IMR-90 (cell line): ENCODE measurements around the gene PAPPA. TPM values are rescaled to one million over a fixed set of nuclear protein-coding genes. Genes with fewer than 3 reads are reported as not detected.

Source experiments
- ATAC-seq: fragments of 200-7000 bp; cut with Tn5 transposase; 2 replicates; pipeline ENCODE4 v1.9.1; 2020; ENCODE audit warnings: low read depth, mild to moderate bottlenecking, moderate library complexity
- BruUV-seq: library from RNA; stranded (reverse); fragments of 400-500 nt; replicated peaks from 2 replicates; lab custom pipeline; 2021; lab: Mats Ljungman, UMichigan
- CTCF ChIA-PET: fragments of 300-600 bp; formaldehyde crosslinking; extraction: SDS; loops from one replicate; lab custom pipeline; 2021; ENCODE audit warnings: antibody characterized with exemption; lab: Yijun Ruan, JAX
- POLR2A ChIA-PET: fragments of 300-600 bp; sonication (Branson Sonifier 250); formaldehyde crosslinking; loops from one replicate; lab custom pipeline; 2022; ENCODE audit warnings: antibody characterized with exemption; ENCODE audit not compliant: unreplicated experiment; lab: Charles Lee
- DNase-seq: peaks from one replicate; pipeline ENCODE4 v3.0.0; 2013
- H2AFZ ChIP-seq: replicated peaks from 2 replicates; pipeline ENCODE3; 2013; ENCODE audit warnings: low read length, mild to moderate bottlenecking; ENCODE audit not compliant: poor library complexity
- H2AK5ac ChIP-seq: 2 replicates; pipeline ENCODE4 v1.6.1; 2013; ENCODE audit warnings: low read depth, low read length, inconsistent platforms
- H2AK9ac ChIP-seq: replicated peaks from 2 replicates; pipeline ENCODE3; 2013; ENCODE audit warnings: mild to moderate bottlenecking, low read depth, low read length, moderate library complexity; ENCODE audit not compliant: poor library complexity
- H2BK120ac ChIP-seq: 2 replicates; pipeline ENCODE4 v1.6.1; 2013; ENCODE audit warnings: low read depth, low read length, inconsistent platforms
- H2BK15ac ChIP-seq: 3 replicates; pipeline ENCODE4 v1.6.1; 2013; ENCODE audit warnings: low read depth, low read length, inconsistent platforms
- H2BK20ac ChIP-seq: 2 replicates; pipeline ENCODE4 v1.6.1; 2013; ENCODE audit warnings: low read depth, mild to moderate bottlenecking, inconsistent platforms, low read length, moderate library complexity
- H2BK5ac ChIP-seq: 2 replicates; pipeline ENCODE4 v1.6.1; 2013; ENCODE audit warnings: mild to moderate bottlenecking, low read depth, low read length, inconsistent platforms; ENCODE audit not compliant: poor library complexity, severe bottlenecking
- H3K14ac ChIP-seq: replicated peaks from 2 replicates; pipeline ENCODE4 v1.6.1; 2013; ENCODE audit warnings: low read depth, low read length, inconsistent platforms
- H3K18ac ChIP-seq: 2 replicates; pipeline ENCODE4 v1.6.1; 2013; ENCODE audit warnings: low read depth, low read length, control low read depth
- H3K23ac ChIP-seq: 2 replicates; pipeline ENCODE4 v1.6.1; 2013; ENCODE audit warnings: low read depth, low read length, inconsistent platforms
- H3K27ac ChIP-seq: 2 replicates; pipeline ENCODE4 v1.5.1; 2013; ENCODE audit warnings: mild to moderate bottlenecking, control low read depth, low read length; ENCODE audit not compliant: insufficient read depth
- H3K27me3 ChIP-seq: 2 replicates; pipeline ENCODE4 v1.6.1; 2013; ENCODE audit warnings: low read length; ENCODE audit not compliant: control insufficient read depth, insufficient read depth
- H3K36me3 ChIP-seq: 2 replicates; pipeline ENCODE4 v1.6.1; 2013; ENCODE audit warnings: low read length, mixed read lengths; ENCODE audit not compliant: control insufficient read depth, insufficient read depth
- H3K4ac ChIP-seq: 2 replicates; pipeline ENCODE4 v1.6.1; 2013; ENCODE audit warnings: low read depth, low read length, inconsistent platforms
- H3K4me1 ChIP-seq: 2 replicates; pipeline ENCODE4 v1.6.1; 2013; ENCODE audit warnings: low read length, mixed read lengths; ENCODE audit not compliant: control insufficient read depth, insufficient read depth
- H3K4me2 ChIP-seq: 2 replicates; pipeline ENCODE4 v1.6.1; 2013; ENCODE audit warnings: low read depth, mild to moderate bottlenecking, control low read depth, low read length, moderate library complexity
- H3K4me3 ChIP-seq: 2 replicates; pipeline ENCODE4 v1.5.1; 2013; ENCODE audit warnings: low read depth, mild to moderate bottlenecking, control low read depth, low read length, moderate library complexity; ENCODE audit not compliant: insufficient read depth
- H3K56ac ChIP-seq: 2 replicates; pipeline ENCODE4 v1.6.1; 2013; ENCODE audit warnings: low read length, inconsistent platforms; ENCODE audit not compliant: insufficient read depth; ENCODE audit errors: extremely low read depth
- H3K79me1 ChIP-seq, 2 experiments: 2 replicates each; pipeline ENCODE4 v1.6.1; 2013; ENCODE audit warnings: low read length in 2 of 2, inconsistent platforms in 1 of 2, low read depth in 1 of 2
- H3K9ac ChIP-seq: 2 replicates; pipeline ENCODE4 v1.6.1; 2013; ENCODE audit warnings: low read depth, low read length, control low read depth
- H3K9me1 ChIP-seq: 2 replicates; pipeline ENCODE4 v1.6.1; 2013; ENCODE audit warnings: low read length, inconsistent platforms; ENCODE audit not compliant: insufficient read depth
- H3K9me3 ChIP-seq: 2 replicates; pipeline ENCODE4 v1.6.1; 2013; ENCODE audit warnings: low read length; ENCODE audit not compliant: control insufficient read depth, insufficient read depth
- H4K20me1 ChIP-seq: 2 replicates; pipeline ENCODE4 v1.6.1; 2013; ENCODE audit warnings: low read length, inconsistent platforms; ENCODE audit not compliant: insufficient read depth
- H4K5ac ChIP-seq: 2 replicates; pipeline ENCODE4 v1.6.1; 2013; ENCODE audit warnings: mild to moderate bottlenecking, low read depth, low read length, control low read depth
- H4K8ac ChIP-seq, 2 experiments: 2 replicates each; pipeline ENCODE4 v1.6.1; 2013; ENCODE audit warnings: low read depth in 2 of 2, low read length in 2 of 2, control low read depth in 1 of 2, inconsistent platforms in 1 of 2
- H4K91ac ChIP-seq: 2 replicates; pipeline ENCODE4 v1.6.1; 2013; ENCODE audit warnings: low read depth, low read length, inconsistent platforms; ENCODE audit not compliant: insufficient read depth
- BHLHE40 ChIP-seq: fragments of 150-350 bp; IDR thresholded peaks from 2 replicates; pipeline ENCODE4 v1.6.1; 2016; ENCODE audit warnings: mild to moderate bottlenecking, low read depth, low read length
- CEBPB ChIP-seq: IDR thresholded peaks from 2 replicates; pipeline ENCODE4 v1.6.1; 2012; ENCODE audit warnings: low read depth, low read length, improper control_type of control experiment
- CHD1 ChIP-seq: IDR thresholded peaks from 2 replicates; pipeline ENCODE4 v1.6.1; 2012; ENCODE audit warnings: low read depth, low read length, improper control_type of control experiment
- MAFK ChIP-seq: IDR thresholded peaks from 2 replicates; pipeline ENCODE4 v1.6.1; 2012; ENCODE audit warnings: low read depth, low read length, improper control_type of control experiment
- MAZ ChIP-seq: IDR thresholded peaks from 2 replicates; pipeline ENCODE4 v1.6.1; 2012; ENCODE audit warnings: low read depth, mild to moderate bottlenecking, low read length, improper control_type of control experiment, moderate library complexity, borderline replicate concordance
- MXI1 ChIP-seq: IDR thresholded peaks from 2 replicates; pipeline ENCODE4 v1.6.1; 2012; ENCODE audit warnings: low read depth, mild to moderate bottlenecking, low read length, moderate library complexity, borderline replicate concordance
- RAD21 ChIP-seq: IDR thresholded peaks from 2 replicates; pipeline ENCODE4 v1.6.1; 2012; ENCODE audit warnings: low read length, improper control_type of control experiment
- RFX5 ChIP-seq: IDR thresholded peaks from 2 replicates; pipeline ENCODE4 v1.8.0; 2012; ENCODE audit warnings: low read depth, mild to moderate bottlenecking, low read length, moderate library complexity
- SMC3 ChIP-seq: fragments of 150-350 bp; IDR thresholded peaks from 2 replicates; pipeline ENCODE4 v1.6.1; 2016; ENCODE audit warnings: low read depth, mild to moderate bottlenecking, antibody characterized with exemption, low read length, moderate library complexity
- USF2 ChIP-seq: fragments of 150-350 bp; IDR thresholded peaks from 2 replicates; pipeline ENCODE4 v1.6.1; 2017; ENCODE audit warnings: mild to moderate bottlenecking, antibody characterized with exemption, low read length, low read depth
- WGBS, 2 experiments: methylation state at CpG; one replicate each; pipeline versions ENCODE4 v1.1.5 to v1.1.7; 2013; ENCODE audit warnings: missing lambda C conversion rate in 2 of 2; ENCODE audit not compliant: insufficient read length in 1 of 2; ENCODE audit errors: extremely low coverage in 2 of 2; 5-methylcytosine and 5-hydroxymethylcytosine counted together
- dilution Hi-C: fragments of 300-500 bp; cut with HindIII; formaldehyde crosslinking; loops from one replicate; pipeline ENCODE4 v1.14.3; 2018; ENCODE audit warnings: low sequenced_read_pairs; ENCODE audit not compliant: unreplicated experiment
- in situ Hi-C: fragments of 300-500 bp; cut with MboI; formaldehyde crosslinking; loops from 3 replicates; pipeline ENCODE4 v1.14.3; 2019; ENCODE audit warnings: low sequenced_read_pairs, inconsistent platforms, mixed read lengths
- intact Hi-C: fragments of 100-400 bp; cut with micrococcal nuclease; formaldehyde crosslinking; loops from 2 replicates; pipeline ENCODE4 v1.10.0; 2022
- polyA plus RNA-seq, 3 experiments: library from polyadenylated mRNA; depleted of rRNA; stranded (reverse); fragments of >200 nt; gene quantifications; 2 replicates each; pipeline ENCODE4 v1.2.3, GENCODE V29; 2012; ENCODE audit warnings: low replicate concordance in 1 of 3
- total RNA-seq: library from RNA; depleted of rRNA; stranded (reverse); fragments of >200 nt; gene quantifications from 2 replicates; pipeline ENCODE4 v1.2.3, GENCODE V29; 2012

The PAPPA gene
- total and polyA plus RNA-seq, 2 of the 4 experiments (the other 2 are of a cell fraction): 8.3 to 12.4 TPM

GRCh38 chr9:116279230-116279629, 125.6 kb downstream of the PAPPA start:
- no peak overlapping the region for H2AK5ac ChIP-seq
- H3K23ac ChIP-seq: no peak overlapping the region
- no peak overlapping the region for H3K56ac ChIP-seq
- H3K4me3 ChIP-seq: no peak overlapping the region
- H2BK15ac ChIP-seq: no peak overlapping the region
- peaks cover 50% of the 10 kb centered on the region for H3K36me3 ChIP-seq
- no peak for ATAC-seq
- H3K27me3 ChIP-seq: no peaks in the 10 kb centered on the region
- dilution Hi-C loops (no loop called here), intact Hi-C loops (no loop called here), in situ Hi-C loops (no loop called here)
- no peak for DNase-seq
- no peak overlapping the region for H3K9ac ChIP-seq
- no peak overlapping the region for H3K18ac ChIP-seq
- CTCF ChIA-PET: interaction anchor here (1.1 kb wide), 1 partner anchor 11 kb away, joined by 3 read pairs; no protein-coding TSS in a partner anchor
- H3K9me3 ChIP-seq: no peaks in the 10 kb centered on the region
- H4K20me1 ChIP-seq: peaks cover 10% of the 10 kb centered on the region; the same call in 1 of the 2 replicates
- no peak overlapping the region for H4K8ac ChIP-seq
- no peak overlapping the region for H4K91ac ChIP-seq
- no peak overlapping the region for H3K27ac ChIP-seq
- no peak overlapping the region for H2BK120ac ChIP-seq
- no CpG with 5 or more reads among the region's 11 CpGs for WGBS, 2 experiments
- BruUV-seq: no TSS peak
- H3K4me1 ChIP-seq: no peaks in the 10 kb centered on the region; the same call in 1 of the 2 replicates
- peaks cover 12% of the 10 kb centered on the region for H3K9me1 ChIP-seq
- POLR2A ChIA-PET: no interaction called here
- H3K4ac ChIP-seq: no peak overlapping the region
- no peak overlapping the region for H3K4me2 ChIP-seq
- TF ChIP-seq MAFK (no peak), RAD21 (no peak), SMC3 (no peak), MAZ (no peak), CEBPB (no peak), CHD1 (no peak), BHLHE40 (no peak), USF2 (no peak), MXI1 (no peak), RFX5 (no peak)
- no peak overlapping the region for H4K5ac ChIP-seq
- H3K79me1 ChIP-seq: peaks cover 6 to 8% of the 10 kb centered on the region in 2 experiments; a peak in 1 of 4 replicates
- no peak overlapping the region for H2AK9ac ChIP-seq
- no peak overlapping the region for H2BK20ac ChIP-seq
- no peak overlapping the region for H3K14ac ChIP-seq
- no peak overlapping the region for H2BK5ac ChIP-seq
- no peak overlapping the region for H2AFZ ChIP-seq
